MM.1S (cell line): Measurements from ENCODE around the gene BICDL2.

Experiments
- DNase-seq: peaks from one replicate; pipeline ENCODE4 v3.0.0-alpha.2; 2015
- H2AFZ ChIP-seq: fragments of 300-600 bp; sonication (generic); 2 replicates; pipeline ENCODE4 v1.6.0; 2016; ENCODE audit warnings: antibody characterized with exemption, low read length
- H3F3A ChIP-seq: fragments of 300-600 bp; sonication (generic); 2 replicates; pipeline ENCODE4 v1.6.1; 2016; ENCODE audit warnings: mild to moderate bottlenecking, antibody characterized with exemption, low read length, moderate library complexity, mixed read lengths; ENCODE audit not compliant: insufficient read depth
- H3K27ac ChIP-seq: fragments of 300-600 bp; sonication (generic); 2 replicates; pipeline ENCODE4 v1.5.1; 2016; ENCODE audit warnings: mild to moderate bottlenecking, low read length
- H3K27me3 ChIP-seq: fragments of 300-600 bp; sonication (generic); replicated peaks from 2 replicates; pipeline ENCODE4 v1.6.0; 2016; ENCODE audit warnings: low read length; ENCODE audit not compliant: insufficient read depth
- H3K36me3 ChIP-seq: fragments of 300-600 bp; sonication (generic); replicated peaks from 2 replicates; pipeline ENCODE4 v1.6.1; 2016; ENCODE audit warnings: mild to moderate bottlenecking, low read length, mixed read lengths; ENCODE audit not compliant: insufficient read depth
- H3K4me1 ChIP-seq: fragments of 300-600 bp; sonication (generic); 2 replicates; pipeline ENCODE4 v1.6.1; 2016; ENCODE audit warnings: low read length, mixed read lengths
- H3K4me2 ChIP-seq: fragments of 300-600 bp; sonication (generic); 2 replicates; pipeline ENCODE4 v1.6.0; 2016; ENCODE audit warnings: low read depth, low read length
- H3K4me3 ChIP-seq: fragments of 300-600 bp; sonication (generic); 2 replicates; pipeline ENCODE4 v1.5.1; 2016; ENCODE audit warnings: low read length, mixed read lengths
- H3K79me2 ChIP-seq: fragments of 300-600 bp; sonication (generic); 2 replicates; pipeline ENCODE4 v1.6.1; 2016; ENCODE audit warnings: mixed run types, low read length, mixed read lengths
- H3K9ac ChIP-seq: fragments of 300-600 bp; sonication (generic); 2 replicates; pipeline ENCODE4 v1.6.1; 2016; ENCODE audit warnings: low read length, mixed read lengths
- H3K9me2 ChIP-seq: fragments of 300-600 bp; sonication (generic); replicated peaks from 2 replicates; pipeline ENCODE4 v1.6.1; 2016; ENCODE audit warnings: mild to moderate bottlenecking, low read length, mixed read lengths; ENCODE audit not compliant: insufficient read depth
- H3K9me3 ChIP-seq: fragments of 300-600 bp; sonication (generic); replicated peaks from 2 replicates; pipeline ENCODE4 v1.6.1; 2016; ENCODE audit warnings: mild to moderate bottlenecking, low read length, mixed read lengths; ENCODE audit not compliant: insufficient read depth
- H4K20me1 ChIP-seq: fragments of 300-600 bp; sonication (generic); 2 replicates; pipeline ENCODE4 v1.6.1; 2016; ENCODE audit warnings: mild to moderate bottlenecking, low read length, moderate library complexity, mixed read lengths; ENCODE audit not compliant: insufficient read depth
- CTCF ChIP-seq: fragments of 300-600 bp; sonication (generic); IDR thresholded peaks from 2 replicates; pipeline ENCODE4 v1.5.1; 2016; ENCODE audit warnings: antibody characterized with exemption, low read length, mixed read lengths
- EZH2 ChIP-seq: fragments of 300-600 bp; sonication (generic); optimal IDR thresholded peaks from 2 replicates; pipeline ENCODE3; 2017; ENCODE audit warnings: low read depth, mild to moderate bottlenecking, antibody characterized with exemption, low read length, mixed read lengths
- EZH2phosphoT487 ChIP-seq: fragments of 300-600 bp; sonication (generic); IDR thresholded peaks from 2 replicates; pipeline ENCODE4 v1.6.1; 2018; ENCODE audit warnings: antibody characterized with exemption, low read length

The BICDL2 gene

GRCh38 chr16:3025032-3026002 lies 11.4 kb downstream of the BICDL2 start:
- DNase-seq = no peak
- no peak for TF ChIP-seq EZH2
- no peak for TF ChIP-seq EZH2phosphoT487
- TF ChIP-seq CTCF = no peak
- H3K27ac ChIP-seq = no peak overlapping the region
- no peak overlapping the region for H2AFZ ChIP-seq
- H3K4me2 ChIP-seq = no peak overlapping the region
- H3K4me3 ChIP-seq = no peak overlapping the region
- no peak overlapping the region for H3K9ac ChIP-seq
- no peaks in the 10 kb centered on the region for H3K36me3 ChIP-seq
- no peaks in the 10 kb centered on the region for H3K9me3 ChIP-seq
- H3K9me2 ChIP-seq = no peaks in the 10 kb centered on the region
- H4K20me1 ChIP-seq = no peaks in the 10 kb centered on the region
- peaks cover 8% of the 10 kb centered on the region for H3K4me1 ChIP-seq
- H3K79me2 ChIP-seq = no peaks in the 10 kb centered on the region
- 0 out of 2 replicates have a peak, but pooled peaks cover 14% of the 10 kb centered on the region for H3F3A ChIP-seq
- H3K27me3 ChIP-seq = peaks cover 24% of the 10 kb centered on the region

GRCh38 chr16:3023669-3024478 lies 12.9 kb downstream of the BICDL2 start, which contains the start of the genes HCFC1R1 and THOC6:
TSS of gene HCFC1R1 (minus strand) at chr16:3023942. CDS start at chr16:3023941, 1 bp downstream.
TSS of gene THOC6 (plus strand) at chr16:3024035. CDS start at chr16:3024327, 292 bp downstream.
- no peaks in the 10 kb centered on the region for H3K9me2 ChIP-seq
- no peaks in the 10 kb centered on the region for H3K79me2 ChIP-seq
- peak within 1 kb of the TSS; percentile 78 for H3K4me3 ChIP-seq
- H4K20me1 ChIP-seq = no peaks in the 10 kb centered on the region
- 0 out of 2 replicates have a peak, but pooled peaks cover 14% of the 10 kb centered on the region for H3F3A ChIP-seq
- H3K9me3 ChIP-seq = no peaks in the 10 kb centered on the region
- no peaks in the 10 kb centered on the region for H3K36me3 ChIP-seq
- H2AFZ ChIP-seq = peak within 1 kb of the TSS; percentile 86
- H3K27me3 ChIP-seq = peaks cover 16% of the 10 kb centered on the region
- DNase-seq = peak; percentile 99
- peaks cover 8% of the 10 kb centered on the region for H3K4me1 ChIP-seq
- peak within 1 kb of the TSS; percentile 82 for H3K9ac ChIP-seq
- peak within 1 kb of the TSS; percentile 60; the same call in 1 of the 2 replicates for H3K27ac ChIP-seq
- TF ChIP-seq EZH2 = no peak
- TF ChIP-seq CTCF = no peak
- peak within 1 kb of the TSS; percentile 74 for H3K4me2 ChIP-seq

- Histone ChIP-seq H4K20me1 (no peaks in the 10 kb centered on the region), H2AFZ (peak overlapping the region; percentile 86), H3K79me2 (no peaks in the 10 kb centered on the region), H3K4me3 (peak overlapping the region; percentile 78), H3K36me3 (no peaks in the 10 kb centered on the region), H3F3A (0 out of 2 replicates have a peak, but pooled peaks cover 14% of the 10 kb centered on the region), H3K9ac (peak overlapping the region; percentile 82; the same call in 1 of the 2 replicates), H3K9me2 (no peaks in the 10 kb centered on the region), H3K9me3 (no peaks in the 10 kb centered on the region), H3K27me3 (peaks cover 15% of the 10 kb centered on the region), H3K4me2 (peak overlapping the region; percentile 74), H3K4me1 (peaks cover 8% of the 10 kb centered on the region), H3K27ac (no peak overlapping the region)
- no peak for TF ChIP-seq EZH2
- no peak for TF ChIP-seq EZH2phosphoT487
- no peak for TF ChIP-seq CTCF
- peak; percentile 12 for DNase-seq
Measured at GRCh38 chr16:3023415-3023668, 13.4 kb downstream of the BICDL2 start.
